Measurements from ENCODE around the gene NUCKS1. TPM values are rescaled to one million over a fixed set of nuclear protein-coding genes. Genes with fewer than 3 reads are reported as not detected.

The NUCKS1 gene
- total RNA-seq, 1 experiment from 2014 or later, result 210 TPM

- Histone ChIP-seq H3K4me1 (ENCODE audit: control insufficient read depth, insufficient read depth, low read length) (peaks cover 19% of the 10 kb centered on the region; the same call in 1 of the 2 replicates), H3K27ac (ENCODE audit: low read length) (no peak overlapping the region), H3K9me3 (ENCODE audit: control insufficient read depth, insufficient read depth, low read depth, low read length) (no peaks in the 10 kb centered on the region), H3K27me3 (ENCODE audit: control insufficient read depth, insufficient read depth, low read length) (no peaks in the 10 kb centered on the region), H3K4me3 (ENCODE audit: low read depth in 2 of 2, low read length in 2 of 2) (no peak overlapping the region), H3K36me3 (ENCODE audit: control insufficient read depth, insufficient read depth, low read length) (no peaks in the 10 kb centered on the region; the same call in 1 of the 2 replicates)
- no peak for DNase-seq (ENCODE audit: low read depth, low spot score)
- BruUV-seq (replicated peaks), result no TSS peak
- POLR2A ChIA-PET, result no interaction called here
- in situ Hi-C loops (cut with HindIII; ENCODE audit: low pct_unique_long_range_greater_than_20kb, low sequenced_read_pairs), result no loop called here
- CTCF ChIA-PET, result interaction anchor here (0.7 kb wide), 1 partner anchor 31 kb away, joined by 6 read pairs; no protein-coding TSS in a partner anchor
- TF ChIP-seq TCF7L2 (IDR thresholded peaks at IDR 0.05; ENCODE audit: low read depth, low read length), result no peak
- TF ChIP-seq POLR2AphosphoS5 (IDR thresholded peaks at IDR 0.05; ENCODE audit: low read depth, low read length), result no peak
- TF ChIP-seq, protein P1, sequence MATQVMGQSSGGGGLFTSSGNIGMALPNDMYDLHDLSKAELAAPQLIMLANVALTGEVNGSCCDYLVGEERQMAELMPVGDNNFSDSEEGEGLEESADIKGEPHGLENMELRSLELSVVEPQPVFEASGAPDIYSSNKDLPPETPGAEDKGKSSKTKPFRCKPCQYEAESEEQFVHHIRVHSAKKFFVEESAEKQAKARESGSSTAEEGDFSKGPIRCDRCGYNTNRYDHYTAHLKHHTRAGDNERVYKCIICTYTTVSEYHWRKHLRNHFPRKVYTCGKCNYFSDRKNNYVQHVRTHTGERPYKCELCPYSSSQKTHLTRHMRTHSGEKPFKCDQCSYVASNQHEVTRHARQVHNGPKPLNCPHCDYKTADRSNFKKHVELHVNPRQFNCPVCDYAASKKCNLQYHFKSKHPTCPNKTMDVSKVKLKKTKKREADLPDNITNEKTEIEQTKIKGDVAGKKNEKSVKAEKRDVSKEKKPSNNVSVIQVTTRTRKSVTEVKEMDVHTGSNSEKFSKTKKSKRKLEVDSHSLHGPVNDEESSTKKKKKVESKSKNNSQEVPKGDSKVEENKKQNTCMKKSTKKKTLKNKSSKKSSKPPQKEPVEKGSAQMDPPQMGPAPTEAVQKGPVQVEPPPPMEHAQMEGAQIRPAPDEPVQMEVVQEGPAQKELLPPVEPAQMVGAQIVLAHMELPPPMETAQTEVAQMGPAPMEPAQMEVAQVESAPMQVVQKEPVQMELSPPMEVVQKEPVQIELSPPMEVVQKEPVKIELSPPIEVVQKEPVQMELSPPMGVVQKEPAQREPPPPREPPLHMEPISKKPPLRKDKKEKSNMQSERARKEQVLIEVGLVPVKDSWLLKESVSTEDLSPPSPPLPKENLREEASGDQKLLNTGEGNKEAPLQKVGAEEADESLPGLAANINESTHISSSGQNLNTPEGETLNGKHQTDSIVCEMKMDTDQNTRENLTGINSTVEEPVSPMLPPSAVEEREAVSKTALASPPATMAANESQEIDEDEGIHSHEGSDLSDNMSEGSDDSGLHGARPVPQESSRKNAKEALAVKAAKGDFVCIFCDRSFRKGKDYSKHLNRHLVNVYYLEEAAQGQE (IDR thresholded peaks at IDR 0.05; ENCODE audit: insufficient read depth in 1 of 2, low read depth in 2 of 2, low read length in 1 of 2), result no peak
- intact Hi-C loops (cut with micrococcal nuclease; ENCODE audit: unreplicated experiment), result no loop called here
- no peak for ATAC-seq
Observed at GRCh38 chr1:205739348-205740160, 10.4 kb downstream of the NUCKS1 start.

- POLR2A ChIA-PET, result no interaction called here
- Histone ChIP-seq H3K4me1 (ENCODE audit: control insufficient read depth, insufficient read depth, low read length) (peaks cover 8% of the 10 kb centered on the region; the same call in 1 of the 2 replicates), H3K36me3 (ENCODE audit: control insufficient read depth, insufficient read depth, low read length) (peaks cover 3% of the 10 kb centered on the region; the same call in 1 of the 2 replicates)
Observed at GRCh38 chr1:205735218-205735617, 14.8 kb downstream of the NUCKS1 start.

More at GRCh38 chr1:205735218-205735617, 14.8 kb downstream of the NUCKS1 start:
- DNase-seq (ENCODE audit: low read depth, low spot score) (no peak), ATAC-seq (no peak)
- BruUV-seq (replicated peaks), result no TSS peak
- CTCF ChIA-PET, result no interaction called here
- intact Hi-C loops (cut with micrococcal nuclease; ENCODE audit: unreplicated experiment), result no loop called here
- no peaks in the 10 kb centered on the region for H3K9me3 ChIP-seq (ENCODE audit: control insufficient read depth, insufficient read depth, low read depth, low read length)
- in situ Hi-C loops (cut with HindIII; ENCODE audit: low pct_unique_long_range_greater_than_20kb, low sequenced_read_pairs), result no loop called here
- no peaks in the 10 kb centered on the region for H3K27me3 ChIP-seq (ENCODE audit: control insufficient read depth, insufficient read depth, low read length)
- no peak for TF ChIP-seq SIN3A (IDR thresholded peaks at IDR 0.05; ENCODE audit: borderline replicate concordance, insufficient read depth, low read depth, low read length)
- no peak for TF ChIP-seq TCF7L2 (IDR thresholded peaks at IDR 0.05; ENCODE audit: low read depth, low read length)
- TF ChIP-seq CTCF (IDR thresholded peaks at IDR 0.05), result no peak
- no peak for TF ChIP-seq POLR2AphosphoS5 (IDR thresholded peaks at IDR 0.05; ENCODE audit: low read depth, low read length)
- TF ChIP-seq, protein P1 (IDR thresholded peaks at IDR 0.05; ENCODE audit: insufficient read depth in 1 of 2, low read depth in 2 of 2, low read length in 1 of 2), result no peak
- no peak overlapping the region for H3K4me3 ChIP-seq (ENCODE audit: low read depth in 2 of 2, low read length in 2 of 2)
- H3K27ac ChIP-seq (ENCODE audit: low read length), result no peak overlapping the region
